ENCODE results near the gene MEA1. TPM values are rescaled to one million over a fixed set of nuclear protein-coding genes. Genes with fewer than 3 reads are reported as not detected.

The MEA1 gene
- polyA plus RNA-seq, 1 experiment, result 86.5 TPM

DNA sequence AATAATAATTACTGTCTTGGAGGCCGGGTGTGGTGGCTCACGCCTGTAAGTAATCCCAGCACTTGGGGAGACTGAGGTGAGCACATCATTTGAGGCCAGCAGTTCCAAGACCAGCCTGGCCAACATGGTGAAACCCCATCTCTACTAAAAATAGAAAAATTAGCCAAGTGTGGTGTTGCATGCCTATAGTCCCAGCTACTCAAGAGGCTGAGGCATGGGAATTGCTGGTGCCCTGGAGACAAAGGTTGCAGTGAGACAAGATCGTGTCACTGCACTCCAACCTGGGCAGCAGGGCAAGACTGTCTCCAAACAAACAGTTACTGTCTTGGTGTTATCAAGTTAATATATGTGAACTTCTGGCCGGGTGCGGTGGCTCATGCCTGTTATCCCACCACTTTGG is 12.6 kb upstream of the MEA1 start:
- TF ChIP-seq, protein P1, sequence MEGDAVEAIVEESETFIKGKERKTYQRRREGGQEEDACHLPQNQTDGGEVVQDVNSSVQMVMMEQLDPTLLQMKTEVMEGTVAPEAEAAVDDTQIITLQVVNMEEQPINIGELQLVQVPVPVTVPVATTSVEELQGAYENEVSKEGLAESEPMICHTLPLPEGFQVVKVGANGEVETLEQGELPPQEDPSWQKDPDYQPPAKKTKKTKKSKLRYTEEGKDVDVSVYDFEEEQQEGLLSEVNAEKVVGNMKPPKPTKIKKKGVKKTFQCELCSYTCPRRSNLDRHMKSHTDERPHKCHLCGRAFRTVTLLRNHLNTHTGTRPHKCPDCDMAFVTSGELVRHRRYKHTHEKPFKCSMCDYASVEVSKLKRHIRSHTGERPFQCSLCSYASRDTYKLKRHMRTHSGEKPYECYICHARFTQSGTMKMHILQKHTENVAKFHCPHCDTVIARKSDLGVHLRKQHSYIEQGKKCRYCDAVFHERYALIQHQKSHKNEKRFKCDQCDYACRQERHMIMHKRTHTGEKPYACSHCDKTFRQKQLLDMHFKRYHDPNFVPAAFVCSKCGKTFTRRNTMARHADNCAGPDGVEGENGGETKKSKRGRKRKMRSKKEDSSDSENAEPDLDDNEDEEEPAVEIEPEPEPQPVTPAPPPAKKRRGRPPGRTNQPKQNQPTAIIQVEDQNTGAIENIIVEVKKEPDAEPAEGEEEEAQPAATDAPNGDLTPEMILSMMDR (IDR thresholded peaks at IDR 0.05; ENCODE audit: low read depth, low read length), result no peak
- DNase-seq (ENCODE audit: low read depth, low spot score), result no peak
- Histone ChIP-seq H3K27me3 (ENCODE audit: control insufficient read depth, insufficient read depth, low read length) (no peaks in the 10 kb centered on the region), H3K9me3 (ENCODE audit: control insufficient read depth, insufficient read depth, low read length) (no peaks in the 10 kb centered on the region), H3K4me3 (ENCODE audit: low read depth, low read length) (no peak overlapping the region), H3K27ac (ENCODE audit: low read depth, low read length) (peak overlapping the region; percentile 11)
- ChIA-PET POLR2A (interaction anchor here (0.6 kb wide), 1 partner anchor 129 kb away, joined by 3 read pairs; no protein-coding TSS in a partner anchor), CTCF (no interaction called here)

- ChIA-PET POLR2A (interaction anchor here (0.6 kb wide), 1 partner anchor 145 kb away, joined by 3 read pairs; the partner anchor contains the start of gene RPL7L1), CTCF (no interaction called here)
- TF ChIP-seq, protein P1 (IDR thresholded peaks at IDR 0.05; ENCODE audit: low read depth, low read length), result no peak
- H3K27ac ChIP-seq (ENCODE audit: low read depth, low read length), result no peak overlapping the region
- no peak for DNase-seq (ENCODE audit: low read depth, low spot score)
- H3K9me3 ChIP-seq (ENCODE audit: control insufficient read depth, insufficient read depth, low read length), result no peaks in the 10 kb centered on the region
- H3K27me3 ChIP-seq (ENCODE audit: control insufficient read depth, insufficient read depth, low read length), result no peaks in the 10 kb centered on the region
- no peak overlapping the region for H3K4me3 ChIP-seq (ENCODE audit: low read depth, low read length)
Observed at GRCh38 chr6:43024436-43024835, 10.7 kb upstream of the MEA1 start.

DNA sequence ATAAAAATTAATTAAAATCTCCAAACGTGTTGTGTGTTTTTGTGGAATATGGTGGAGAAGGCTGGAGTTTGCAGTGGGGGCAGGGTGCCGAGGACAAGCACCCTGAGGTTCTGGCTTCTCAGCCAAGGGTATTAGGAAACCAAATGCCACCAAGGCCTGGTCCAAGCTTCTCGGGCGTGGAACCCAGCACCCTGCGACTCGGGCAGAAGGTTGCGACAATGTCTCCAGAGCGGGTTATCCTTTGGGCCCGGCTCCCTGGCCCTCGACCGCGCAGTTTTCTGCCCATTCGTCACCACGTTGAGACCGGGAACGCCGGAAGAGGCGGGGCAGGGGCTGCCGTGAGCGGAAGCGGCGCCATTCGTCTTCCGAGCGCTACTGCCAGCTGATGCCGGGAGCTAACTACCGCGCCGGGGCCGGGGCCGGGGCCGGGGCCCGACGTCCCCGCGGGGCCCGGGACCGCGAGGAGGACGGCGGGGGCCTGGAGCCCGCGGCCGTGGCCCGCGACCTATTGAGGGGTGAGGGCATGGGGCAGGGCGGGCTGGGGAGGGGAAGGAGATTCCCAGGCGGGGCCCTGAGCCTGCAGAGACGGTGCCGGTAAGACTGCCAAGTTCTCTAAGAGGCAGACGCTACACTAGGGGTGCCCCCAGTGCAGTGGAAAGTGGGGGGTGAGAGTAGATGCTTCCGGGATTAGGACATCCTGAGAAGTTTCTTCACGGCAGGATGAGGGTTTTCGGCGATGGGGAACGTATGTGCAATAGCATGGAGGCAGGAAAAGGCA is 7.7 kb upstream of the MEA1 start, which contains the start of gene RRP36:
Gene RRP36 (plus strand): TSS at position 354 of the 778 bp plus-strand sequence. CDS start 32 bp downstream, at position 386.
- TF ChIP-seq, protein P1 (IDR thresholded peaks at IDR 0.05; ENCODE audit: low read depth, low read length), result no peak
- CTCF ChIA-PET, result interaction anchor here (0.6 to 1.1 kb wide), 4 partner anchors 100 to 208 kb away, joined by 3 to 8 read pairs (median 4); partner anchors contain the start of gene DNPH1
- H3K27me3 ChIP-seq (ENCODE audit: control insufficient read depth, insufficient read depth, low read length), result no peaks in the 10 kb centered on the region
- POLR2A ChIA-PET, result interaction anchor here (0.6 to 2.9 kb wide), 9 partner anchors 11 to 460 kb away, joined by 3 to 12 read pairs (median 4); partner anchors contain the start of genes CNPY3, CUL7, CUL9 and KLC4
- no peak for DNase-seq (ENCODE audit: low read depth, low spot score)
- no peaks in the 10 kb centered on the region; the same call in 1 of the 2 replicates for H3K9me3 ChIP-seq (ENCODE audit: control insufficient read depth, insufficient read depth, low read length)
- peak within 1 kb of the TSS; percentile 85 for H3K27ac ChIP-seq (ENCODE audit: low read depth, low read length)
- H3K4me3 ChIP-seq (ENCODE audit: low read depth, low read length), result peak within 1 kb of the TSS; percentile 93

DNA sequence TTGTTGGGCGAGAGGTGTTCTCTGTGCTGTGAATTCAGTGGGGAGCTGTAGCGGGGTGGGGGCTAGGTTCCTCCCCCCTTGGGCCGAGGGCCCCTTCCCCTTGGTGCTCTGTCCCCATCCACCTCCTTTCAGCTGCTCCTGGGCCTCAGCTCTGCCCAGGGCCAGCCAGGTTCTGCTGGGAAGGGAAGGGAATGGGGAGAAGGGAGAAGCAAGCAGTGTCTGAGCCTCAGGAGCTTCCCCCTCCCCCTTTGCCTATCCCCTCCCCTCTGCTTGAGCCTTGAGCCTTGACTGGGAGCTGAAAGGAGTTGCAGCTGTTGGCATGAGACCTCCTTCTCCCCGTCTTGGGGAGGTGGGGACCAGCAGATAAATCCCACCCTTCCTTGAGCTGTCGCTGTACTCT is 7.1 kb upstream of the MEA1 start:
- CTCF ChIA-PET, result interaction anchor here (0.6 to 1.1 kb wide), 4 partner anchors 100 to 208 kb away, joined by 3 to 8 read pairs (median 4); partner anchors contain the start of gene DNPH1
- no peaks in the 10 kb centered on the region; the same call in 1 of the 2 replicates for H3K9me3 ChIP-seq (ENCODE audit: control insufficient read depth, insufficient read depth, low read length)
- no peak for DNase-seq (ENCODE audit: low read depth, low spot score)
- peak overlapping the region; percentile 85 for H3K27ac ChIP-seq (ENCODE audit: low read depth, low read length)
- no peak overlapping the region; the same call in 1 of the 2 replicates for H3K4me3 ChIP-seq (ENCODE audit: low read depth, low read length)
- TF ChIP-seq, protein P1 (IDR thresholded peaks at IDR 0.05; ENCODE audit: low read depth, low read length), result no peak
- no peaks in the 10 kb centered on the region for H3K27me3 ChIP-seq (ENCODE audit: control insufficient read depth, insufficient read depth, low read length)
- POLR2A ChIA-PET, result interaction anchor here (0.6 to 2.9 kb wide), 8 partner anchors 12 to 162 kb away, joined by 3 to 12 read pairs (median 4); partner anchors contain the start of genes CUL7, CUL9, KLC4 and MRPL2

Data from AG04450 (cell line).